GM11168 (cell line): ENCODE data around the gene TBL1Y.
"Not testable (repeated sequence)": the region's sequence is repeated elsewhere in the genome, so short reads cannot be mapped to it uniquely, and the experiment has no call there.

Source experiments
- in situ Hi-C: fragments of 300-500 bp; cut with MboI; formaldehyde crosslinking; loops from one replicate; pipeline ENCODE4 v1.12.0; 2022; ENCODE audit warnings: low sequenced_read_pairs; ENCODE audit not compliant: unreplicated experiment

TBL1Y gene

GRCh38 chrY:7052461-7052860 is 142.0 kb downstream of the TBL1Y start:
- in situ Hi-C loops: not testable (repeated sequence)

GRCh38 chrY:7056886-7057285 is 146.4 kb downstream of the TBL1Y start:
- in situ Hi-C loops: no loop called here

GRCh38 chrY:7078725-7079124 is 168.2 kb downstream of the TBL1Y start:
- in situ Hi-C loops: no loop called here

GRCh38 chrY:7080548-7080947 is 170.1 kb downstream of the TBL1Y start:
- in situ Hi-C loops: loop anchor here (5.0 kb wide), 2 partner anchors 58 to 113 kb away; no protein-coding TSS in a partner anchor

GRCh38 chrY:7085606-7086005 is 175.1 kb downstream of the TBL1Y start:
- in situ Hi-C loops: no loop called here

GRCh38 chrY:7092836-7093235 is 182.3 kb downstream of the TBL1Y start:
- in situ Hi-C loops: no loop called here

GRCh38 chrY:7094365-7094764 is 183.9 kb downstream of the TBL1Y start:
- in situ Hi-C loops: no loop called here

GRCh38 chrY:7097021-7097420 is 186.5 kb downstream of the TBL1Y start:
- in situ Hi-C loops: no loop called here

- in situ Hi-C loops: no loop called here
Observed at GRCh38 chrY:7099742-7100141, 189.2 kb downstream of the TBL1Y start.

GRCh38 chrY:7102680-7103079 is 192.2 kb downstream of the TBL1Y start:
- in situ Hi-C loops: no loop called here

- in situ Hi-C loops: no loop called here
Observed at GRCh38 chrY:7107179-7107578, 196.7 kb downstream of the TBL1Y start.

GRCh38 chrY:7110086-7110485 is 199.6 kb downstream of the TBL1Y start:
- in situ Hi-C loops: no loop called here

GRCh38 chrY:7115871-7116270 is 205.4 kb downstream of the TBL1Y start:
- in situ Hi-C loops: no loop called here

GRCh38 chrY:7122202-7122601 is 211.7 kb downstream of the TBL1Y start:
- in situ Hi-C loops: no loop called here

GRCh38 chrY:7125136-7126056 is 214.9 kb downstream of the TBL1Y start:
- in situ Hi-C loops: no loop called here

- in situ Hi-C loops: no loop called here
Observed at GRCh38 chrY:7128211-7128610, 217.7 kb downstream of the TBL1Y start.
